GM23338 (cell line): Measurements from ENCODE around the gene FOXA1. TPM values are rescaled to one million over a fixed set of nuclear protein-coding genes. Genes with fewer than 3 reads are reported as not detected.

Experiments used
- ATAC-seq: fragments of 200-7000 bp; cut with Tn5 transposase; 3 replicates; pipeline ENCODE4 v1.9.1; 2020
- DNase-seq: peaks from one replicate; pipeline ENCODE4 v3.0.0-alpha.2; 2015; ENCODE audit warnings: low spot score
- H2AFZ ChIP-seq: fragments of 200-600 bp; sonication (generic); 2 replicates; pipeline ENCODE4 v1.8.0; 2016; ENCODE audit warnings: antibody characterized with exemption, mild to moderate bottlenecking, moderate library complexity
- H3F3A ChIP-seq: fragments of 200-600 bp; sonication (generic); replicated peaks from 2 replicates; pipeline ENCODE4 v1.8.0; 2017; ENCODE audit warnings: antibody characterized with exemption, mixed run types, low read depth
- H3K27ac ChIP-seq: fragments of 200-600 bp; sonication (generic); 2 replicates; pipeline ENCODE4 v1.6.1; 2016; ENCODE audit warnings: low read depth
- H3K27me3 ChIP-seq: fragments of 200-600 bp; sonication (generic); 2 replicates; pipeline ENCODE4 v1.8.0; 2016; ENCODE audit warnings: mild to moderate bottlenecking, mixed run types, moderate library complexity; ENCODE audit not compliant: insufficient read depth
- H3K36me3 ChIP-seq: fragments of 200-600 bp; sonication (generic); 2 replicates; pipeline ENCODE4 v1.8.0; 2016; ENCODE audit warnings: mild to moderate bottlenecking; ENCODE audit not compliant: insufficient read depth
- H3K4me1 ChIP-seq: fragments of 200-600 bp; sonication (generic); 2 replicates; pipeline ENCODE4 v1.8.0; 2016; ENCODE audit warnings: mild to moderate bottlenecking, moderate library complexity; ENCODE audit not compliant: insufficient read depth
- H3K4me2 ChIP-seq: fragments of 200-600 bp; sonication (generic); 2 replicates; pipeline ENCODE4 v1.7.1; 2017; ENCODE audit warnings: mixed run types
- H3K4me3 ChIP-seq: fragments of 200-600 bp; sonication (generic); 2 replicates; pipeline ENCODE4 v1.6.1; 2016; ENCODE audit warnings: mixed run types
- H3K79me2 ChIP-seq: fragments of 200-600 bp; sonication (generic); replicated peaks from 2 replicates; pipeline ENCODE4 v1.8.0; 2017; ENCODE audit warnings: mild to moderate bottlenecking; ENCODE audit not compliant: insufficient read depth
- H3K9me2 ChIP-seq: fragments of 200-600 bp; sonication (generic); 2 replicates; pipeline ENCODE4 v1.8.0; 2017; ENCODE audit not compliant: insufficient read depth
- H4K20me1 ChIP-seq: fragments of 200-600 bp; sonication (generic); replicated peaks from 2 replicates; pipeline ENCODE4 v1.8.0; 2017; ENCODE audit warnings: mild to moderate bottlenecking; ENCODE audit not compliant: insufficient read depth
- H3K27ac Mint-ChIP-seq: 2 replicates; pipeline ENCODE4 v1.8.0; 2020; ENCODE audit warnings: inconsistent platforms, mild to moderate bottlenecking, moderate library complexity, mixed read lengths
- H3K27me3 Mint-ChIP-seq: 3 replicates; pipeline ENCODE4 v1.8.0; 2022; ENCODE audit warnings: low read depth, mild to moderate bottlenecking, moderate library complexity, mixed read lengths, inconsistent platforms; ENCODE audit not compliant: insufficient read depth, poor library complexity
- H3K36me3 Mint-ChIP-seq: 3 replicates; pipeline ENCODE4 v1.8.0; 2021; ENCODE audit warnings: low read depth, mild to moderate bottlenecking, inconsistent platforms, moderate library complexity, mixed read lengths
- H3K4me1 Mint-ChIP-seq: 3 replicates; pipeline ENCODE4 v1.8.0; 2020; ENCODE audit warnings: mild to moderate bottlenecking, inconsistent platforms, mixed read lengths
- H3K4me3 Mint-ChIP-seq: 3 replicates; pipeline ENCODE4 v1.8.0; 2021; ENCODE audit warnings: moderate library complexity, mild to moderate bottlenecking, inconsistent platforms, mixed read lengths
- H3K9me3 Mint-ChIP-seq: 3 replicates; pipeline ENCODE4 v1.8.0; 2020; ENCODE audit warnings: moderate library complexity, mild to moderate bottlenecking, inconsistent platforms, mixed read lengths
- CTCF ChIP-seq, 2 experiments: fragments of 200-600 bp in 1 of 2; sonication (generic) in 1 of 2; conservative IDR thresholded peaks; 2 replicates each; pipeline versions ENCODE4 v1.5.1 to v1.6.1; 2016 to 2017; ENCODE audit warnings: antibody characterized with exemption in 2 of 2, low read depth in 2 of 2, mild to moderate bottlenecking in 2 of 2, moderate library complexity in 1 of 2
- ETS1 ChIP-seq: IDR thresholded peaks from 2 replicates; pipeline ENCODE4 v1.6.1; 2016; ENCODE audit warnings: antibody characterized with exemption
- EZH2 ChIP-seq: fragments of 200-600 bp; sonication (generic); IDR thresholded peaks from one replicate; pipeline ENCODE4 v1.8.0; 2017; ENCODE audit warnings: antibody characterized with exemption, mild to moderate bottlenecking, low read depth; ENCODE audit not compliant: unreplicated experiment
- EZH2phosphoT487 ChIP-seq: fragments of 200-600 bp; sonication (generic); IDR thresholded peaks from one replicate; pipeline ENCODE4 v1.8.1; 2018; ENCODE audit warnings: antibody characterized with exemption; ENCODE audit not compliant: unreplicated experiment
- JUNB ChIP-seq: IDR thresholded peaks from one replicate; pipeline ENCODE4 v1.6.1; 2016; ENCODE audit warnings: antibody characterized with exemption; ENCODE audit not compliant: unreplicated experiment
- NANOG ChIP-seq: IDR thresholded peaks from 2 replicates; pipeline ENCODE4 v1.6.1; 2016; ENCODE audit warnings: antibody characterized with exemption, borderline replicate concordance
- POLR2AphosphoS5 ChIP-seq: IDR thresholded peaks from 2 replicates; pipeline ENCODE4 v1.6.1; 2016; ENCODE audit warnings: antibody characterized with exemption, low read depth
- STAT1 ChIP-seq: IDR thresholded peaks from one replicate; pipeline ENCODE4 v1.6.1; 2016; ENCODE audit warnings: antibody characterized with exemption; ENCODE audit not compliant: unreplicated experiment
- ZNF114 ChIP-seq: fragments of 250-450 bp; sonication (Bioruptor Pico); IDR thresholded peaks from 2 replicates; pipeline ENCODE4 v1.5.0; 2020; ENCODE audit warnings: mild to moderate bottlenecking, moderate library complexity
- polyA plus RNA-seq: library from polyadenylated mRNA; unstranded; fragments of >200 nt; fragmentation: Nextera tagmentation; extraction: Ambion mirVana; gene quantifications from 2 replicates; pipeline ENCODE4 v1.2.1, GENCODE V29; 2016
- total RNA-seq: library from RNA; depleted of rRNA; stranded (reverse); fragments of >200 nt; shearing (Covaris generic); gene quantifications from 2 replicates; pipeline ENCODE4 v1.2.3, GENCODE V29; 2014

The FOXA1 gene
- total and polyA plus RNA-seq, 2 experiments from 2014 or later, result not detected

GRCh38 chr14:37602605-37603453 lies 7.8 kb upstream of the FOXA1 start (continued):
- TF ChIP-seq ETS1 (no peak), ZNF114 (CRISPR knock-in tag) (no peak), POLR2AphosphoS5 (no peak), CTCF (conservative IDR thresholded peaks at IDR 0.05; ENCODE audit: low read depth in 2 of 2) (no peak), NANOG (no peak), STAT1 (no peak)

GRCh38 chr14:37601865-37602264 lies 6.8 kb upstream of the FOXA1 start:
- H3K4me1 Mint-ChIP-seq, result peaks cover 27% of the 10 kb centered on the region
- TF ChIP-seq EZH2phosphoT487 (no peak), JUNB (no peak), EZH2 (peak; percentile 57)
- Histone ChIP-seq H3K79me2 (no peaks in the 10 kb centered on the region), H3K36me3 (no peaks in the 10 kb centered on the region), H4K20me1 (peaks cover 23% of the 10 kb centered on the region), H3K27me3 (peaks cover 100% of the 10 kb centered on the region), H2AFZ (no peak overlapping the region), H3K4me3 (no peak overlapping the region), H3K4me2 (no peak overlapping the region), H3K4me1 (peaks cover 32% of the 10 kb centered on the region), H3F3A (peaks cover 26% of the 10 kb centered on the region), H3K27ac (no peak overlapping the region), H3K9me2 (no peaks in the 10 kb centered on the region)
- no peak overlapping the region for H3K27ac Mint-ChIP-seq
- DNase-seq (peak; percentile 34), ATAC-seq (peak; percentile 4; the same call in 1 of the 3 replicates)
- 0 out of 3 replicates have a peak, but pooled peaks cover 3% of the 10 kb centered on the region for H3K9me3 Mint-ChIP-seq
- H3K36me3 Mint-ChIP-seq, result no peaks in the 10 kb centered on the region; the same call in 2 of the 3 replicates
- no peak overlapping the region for H3K4me3 Mint-ChIP-seq
- peaks cover 88% of the 10 kb centered on the region for H3K27me3 Mint-ChIP-seq
